HepG2 (cell line): ENCODE measurements around the gene PHF23. TPM values are rescaled to one million over a fixed set of nuclear protein-coding genes. Genes with fewer than 3 reads are reported as not detected.

Experiments used
- ATAD3A ChIP-seq: sonication (generic); formaldehyde crosslinking; IDR thresholded peaks from 2 replicates; pipeline ENCODE4 v1.4.0; 2020; ENCODE audit warnings: missing genetic modification reagents
- CENPBD1 ChIP-seq: sonication (generic); formaldehyde crosslinking; IDR thresholded peaks from 2 replicates; pipeline ENCODE4 v1.8.0; 2022; ENCODE audit warnings: missing genetic modification reagents, low read depth, mild to moderate bottlenecking, borderline replicate concordance
- E2F1 ChIP-seq: sonication (generic); formaldehyde crosslinking; IDR thresholded peaks from 2 replicates; pipeline ENCODE4 v1.5.0; 2020; ENCODE audit warnings: missing genetic modification reagents
- EED ChIP-seq: sonication (generic); formaldehyde crosslinking; IDR thresholded peaks from 2 replicates; pipeline ENCODE4 v1.5.0; 2020; ENCODE audit warnings: mild to moderate bottlenecking, missing genetic modification reagents
- FOXO4 ChIP-seq: sonication (generic); formaldehyde crosslinking; conservative IDR thresholded peaks from 2 replicates; pipeline ENCODE4 v1.8.1; 2023; ENCODE audit warnings: missing genetic modification reagents
- HMGA1 ChIP-seq: sonication (generic); formaldehyde crosslinking; conservative IDR thresholded peaks from 2 replicates; pipeline ENCODE4 v1.4.0; 2020; ENCODE audit warnings: missing genetic modification reagents
- HNF4G ChIP-seq, 2 experiments: sonication (generic) in 1 of 2; formaldehyde crosslinking in 1 of 2; IDR thresholded peaks; 2 replicates each; pipeline versions ENCODE4 v1.4.0 to v1.6.1; 2011 to 2020; ENCODE audit warnings: borderline replicate concordance in 2 of 2, low read depth in 2 of 2, mild to moderate bottlenecking in 2 of 2, low read length in 1 of 2, missing genetic modification reagents in 1 of 2, moderate library complexity in 1 of 2
- KDM2A ChIP-seq: sonication (generic); formaldehyde crosslinking; IDR thresholded peaks from 2 replicates; pipeline ENCODE4 v1.4.0; 2020; ENCODE audit warnings: low read depth, missing genetic modification reagents, borderline replicate concordance
- MAZ ChIP-seq, 2 experiments: sonication (generic) in 1 of 2; formaldehyde crosslinking in 1 of 2; IDR thresholded peaks; 2 replicates each; pipeline versions ENCODE4 v1.5.0 to v1.6.1; 2012 to 2020; ENCODE audit warnings: low read depth in 2 of 2, mild to moderate bottlenecking in 2 of 2, borderline replicate concordance in 1 of 2, improper control_type of control experiment in 1 of 2, low read length in 1 of 2, missing genetic modification reagents in 1 of 2, moderate library complexity in 1 of 2
- NAIF1 ChIP-seq: sonication (generic); formaldehyde crosslinking; IDR thresholded peaks from 2 replicates; pipeline ENCODE4 v1.5.0; 2020; ENCODE audit warnings: mild to moderate bottlenecking, missing genetic modification reagents, borderline replicate concordance
- NFATC3 ChIP-seq: sonication (generic); formaldehyde crosslinking; IDR thresholded peaks from 2 replicates; pipeline ENCODE4 v1.5.1; 2020; ENCODE audit warnings: mild to moderate bottlenecking, missing genetic modification reagents
- PHF5A ChIP-seq: IDR thresholded peaks from one replicate; pipeline ENCODE4 v1.6.1; 2018; ENCODE audit warnings: low read depth, missing genetic modification reagents; ENCODE audit not compliant: unreplicated experiment
- SMARCC2 ChIP-seq: fragments of 450-650 bp; IDR thresholded peaks from 2 replicates; pipeline ENCODE4 v1.6.1; 2017; ENCODE audit warnings: antibody characterized with exemption, mild to moderate bottlenecking
- SP1 ChIP-seq, 2 experiments: fragments of 450-650 bp in 1 of 2; sonication (generic) in 1 of 2; formaldehyde crosslinking in 1 of 2; IDR thresholded peaks; 2 replicates each; pipeline versions ENCODE4 v1.4.0 to v1.6.1; 2016 to 2020; ENCODE audit warnings: missing genetic modification reagents in 1 of 2
- TEF ChIP-seq: sonication (generic); formaldehyde crosslinking; IDR thresholded peaks from 2 replicates; pipeline ENCODE4 v1.5.0; 2020; ENCODE audit warnings: missing genetic modification reagents
- TOPORS ChIP-seq: sonication (generic); formaldehyde crosslinking; IDR thresholded peaks from 2 replicates; pipeline ENCODE4 v1.8.0; 2023; ENCODE audit warnings: mild to moderate bottlenecking, missing genetic modification reagents
- XRCC5 ChIP-seq: fragments of 200-400 bp; formaldehyde crosslinking; optimal IDR thresholded peaks from 2 replicates; pipeline ENCODE3; 2017; ENCODE audit warnings: mild to moderate bottlenecking, low read length
- ZFP1 ChIP-seq: IDR thresholded peaks from 2 replicates; pipeline ENCODE4 v1.6.1; 2016
- ZNF136 ChIP-seq: sonication (generic); formaldehyde crosslinking; IDR thresholded peaks from 2 replicates; pipeline ENCODE4 v1.8.1; 2022; ENCODE audit warnings: low read depth, mild to moderate bottlenecking, moderate library complexity, missing genetic modification reagents
- ZNF564 ChIP-seq: sonication (generic); formaldehyde crosslinking; IDR thresholded peaks from 2 replicates; pipeline ENCODE4 v1.8.1; 2023; ENCODE audit warnings: mild to moderate bottlenecking, missing genetic modification reagents
- ZNF574 ChIP-seq: sonication (generic); formaldehyde crosslinking; IDR thresholded peaks from 2 replicates; pipeline ENCODE4 v1.4.0; 2020; ENCODE audit warnings: missing genetic modification reagents
- ZNF747 ChIP-seq: sonication (generic); formaldehyde crosslinking; IDR thresholded peaks from 2 replicates; pipeline ENCODE4 v1.8.1; 2023; ENCODE audit warnings: missing genetic modification reagents, mild to moderate bottlenecking, borderline replicate concordance
- polyA plus RNA-seq, 8 experiments: library from polyadenylated mRNA; depleted of rRNA in 3 of 8; stranded (reverse) in 7 of 8; unstranded in 1 of 8; fragments of >200 nt; fragmentation: Illumina TruSeq in 4 of 8; extraction: Trizol in 4 of 8; gene quantifications; 2 replicates each; pipeline versions ENCODE4 v1.2.1 to v1.2.3, GENCODE V29; 2011 to 2016; ENCODE audit warnings: low read depth in 4 of 8, missing spikeins in 1 of 8, mixed read lengths in 1 of 8; ENCODE audit not compliant: insufficient read depth in 1 of 8
- total RNA-seq, 5 experiments: library from RNA; depleted of rRNA; stranded (reverse); fragments of >200 nt; fragmentation: Illumina TruSeq; extraction: Trizol; gene quantifications; 2 replicates each; pipeline ENCODE4 v1.2.3, GENCODE V29; 2016; ENCODE audit warnings: low read depth in 1 of 5

PHF23 gene
- total and polyA plus RNA-seq, 2 of the 13 experiments (the other 11 are each of a cell fraction or from before 2014, with no cell fraction given) = 27.6 to 33.2 TPM

GRCh38 chr17:7242717-7243452 lies 3.6 kb upstream of the PHF23 start (continued):
- TF ChIP-seq SMARCC2 = no peak
- TF ChIP-seq ATAD3A (CRISPR knock-in tag) = no peak
- no peak for TF ChIP-seq FOXO4 (CRISPR knock-in tag)
- peak; percentile 100 for TF ChIP-seq KDM2A (CRISPR knock-in tag)
- TF ChIP-seq PHF5A (CRISPR knock-in tag) = peak; percentile 89
- TF ChIP-seq MAZ (IDR thresholded peaks at IDR 0.05; ENCODE audit: borderline replicate concordance, low read depth, low read length) = peak; percentile 82; the same call in 1 of the 2 replicates
- TF ChIP-seq MAZ (CRISPR knock-in tag; IDR thresholded peaks at IDR 0.05; ENCODE audit: low read depth) = no peak; the same call in none of the 2 replicates
- TF ChIP-seq HNF4G (IDR thresholded peaks at IDR 0.05; ENCODE audit: borderline replicate concordance, low read depth, low read length) = no peak
- peak; percentile 38; the same call in 1 of the 2 replicates for TF ChIP-seq HNF4G (CRISPR knock-in tag; IDR thresholded peaks at IDR 0.05; ENCODE audit: borderline replicate concordance, low read depth)
- no peak for TF ChIP-seq ZNF136
- no peak for TF ChIP-seq TOPORS (CRISPR knock-in tag)
- no peak for TF ChIP-seq HMGA1 (CRISPR knock-in tag)
- no peak for TF ChIP-seq ZNF747 (CRISPR knock-in tag)
- peak; percentile 58; the same call in 1 of the 2 replicates for TF ChIP-seq ZFP1 (CRISPR knock-in tag)
- 0 out of 2 replicates have a peak, but pooled peaks have one; percentile 58 for TF ChIP-seq CENPBD1 (CRISPR knock-in tag)
- no peak for TF ChIP-seq NFATC3 (CRISPR knock-in tag)
- peak; percentile 44; the same call in 1 of the 2 replicates for TF ChIP-seq E2F1
- TF ChIP-seq TEF (CRISPR knock-in tag) = no peak
- peak; percentile 100 for TF ChIP-seq NAIF1 (CRISPR knock-in tag)
- peak; percentile 80 for TF ChIP-seq ZNF574 (CRISPR knock-in tag)
- no peak for TF ChIP-seq SP1 (IDR thresholded peaks at IDR 0.05)
- peak; percentile 99 for TF ChIP-seq SP1 (CRISPR knock-in tag; IDR thresholded peaks at IDR 0.05)
- peak; percentile 83 for TF ChIP-seq XRCC5
- TF ChIP-seq EED = no peak
- no peak for TF ChIP-seq ZNF564 (CRISPR knock-in tag)
